NCI-H774 (cell line): ENCODE measurements around the gene PROCR.
"Not testable (repeated sequence)": the region's sequence is repeated elsewhere in the genome, so short reads cannot be mapped to it uniquely, and the experiment has no call there.

ENCODE experiments used
- DNase-seq: peaks from one replicate; lab custom pipeline; 2025; lab: John Stamatoyannopoulos, UW

PROCR gene

GRCh38 chr20:35171753-35172433 lies at the start of gene PROCR:
Gene PROCR, plus strand, starts transcription at chr20:35172072. Its CDS starts 83 bp downstream, at chr20:35172155.
- DNase-seq, result no peak

- no peak for DNase-seq
Measured at GRCh38 chr20:35122756-35123405, 49.0 kb upstream of the PROCR start.

GRCh38 chr20:35125753-35126152 lies 46.1 kb upstream of the PROCR start:
- no peak for DNase-seq

GRCh38 chr20:35129647-35130069 lies 42.2 kb upstream of the PROCR start:
- DNase-seq, result no peak

- no peak for DNase-seq
Measured at GRCh38 chr20:35131934-35132333, 39.9 kb upstream of the PROCR start.

- DNase-seq, result no peak
Measured at GRCh38 chr20:35133031-35133430, 38.8 kb upstream of the PROCR start.

- no peak for DNase-seq
Measured at GRCh38 chr20:35133735-35134134, 38.1 kb upstream of the PROCR start.

- no peak for DNase-seq
Measured at GRCh38 chr20:35134472-35134871, 37.4 kb upstream of the PROCR start.

GRCh38 chr20:35134880-35135279 lies 37.0 kb upstream of the PROCR start:
- DNase-seq, result no peak

- DNase-seq, result no peak
Measured at GRCh38 chr20:35135867-35136586, 35.8 kb upstream of the PROCR start.

GRCh38 chr20:35144694-35145093 lies 27.2 kb upstream of the PROCR start:
- no peak for DNase-seq

- peak; percentile 68 for DNase-seq
Measured at GRCh38 chr20:35145141-35145564, 26.7 kb upstream of the PROCR start.

- no peak for DNase-seq
Measured at GRCh38 chr20:35146299-35146919, 25.5 kb upstream of the PROCR start.

GRCh38 chr20:35146920-35147574 lies 24.8 kb upstream of the PROCR start, which contains the start of gene EDEM2:
Gene EDEM2, minus strand, starts transcription at chr20:35147336. Its CDS starts 78 bp downstream, at chr20:35147258.
- peak; percentile 87 for DNase-seq

- not testable (repeated sequence) for DNase-seq
Measured at GRCh38 chr20:35147575-35148071, 24.2 kb upstream of the PROCR start.

- DNase-seq, result no peak
Measured at GRCh38 chr20:35150846-35151579, 20.9 kb upstream of the PROCR start.

- no peak for DNase-seq
Measured at GRCh38 chr20:35151736-35152135, 20.1 kb upstream of the PROCR start.

- no peak for DNase-seq
Measured at GRCh38 chr20:35155936-35156335, 15.9 kb upstream of the PROCR start.

- no peak for DNase-seq
Measured at GRCh38 chr20:35156978-35157377, 14.9 kb upstream of the PROCR start.

GRCh38 chr20:35160341-35160740 lies 11.5 kb upstream of the PROCR start:
- not testable (repeated sequence) for DNase-seq

- DNase-seq, result not testable (repeated sequence)
Measured at GRCh38 chr20:35164531-35164930, 7.3 kb upstream of the PROCR start.
